ENCODE data around the gene ANKDD1A.

ANKDD1A gene

DNA sequence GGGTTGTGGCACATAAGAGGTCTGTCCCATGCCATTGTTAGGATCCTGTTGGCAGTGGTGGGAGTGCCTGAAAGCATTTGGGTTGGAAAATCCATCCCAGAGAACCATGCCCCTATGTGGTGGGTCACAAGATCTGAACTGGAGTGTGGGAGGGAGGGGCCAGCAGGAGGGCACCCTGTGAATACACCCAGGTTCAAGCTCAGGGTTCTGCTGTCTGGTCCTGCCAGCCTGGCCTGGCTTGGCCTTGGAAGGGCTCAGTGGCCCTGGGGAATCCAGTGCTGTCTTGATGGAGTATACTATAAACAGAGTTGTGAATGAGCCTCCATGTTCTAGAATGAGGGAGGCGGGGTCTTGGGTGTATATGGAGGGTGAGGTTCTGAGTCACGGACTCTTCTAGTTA, 11.8 kb downstream of the ANKDD1A start:
- DNase-seq (ENCODE audit: low spot score): no peak

GRCh38 chr15:64925335-64926330, 13.9 kb downstream of the ANKDD1A start:
- DNase-seq (ENCODE audit: low spot score): no peak

DNA sequence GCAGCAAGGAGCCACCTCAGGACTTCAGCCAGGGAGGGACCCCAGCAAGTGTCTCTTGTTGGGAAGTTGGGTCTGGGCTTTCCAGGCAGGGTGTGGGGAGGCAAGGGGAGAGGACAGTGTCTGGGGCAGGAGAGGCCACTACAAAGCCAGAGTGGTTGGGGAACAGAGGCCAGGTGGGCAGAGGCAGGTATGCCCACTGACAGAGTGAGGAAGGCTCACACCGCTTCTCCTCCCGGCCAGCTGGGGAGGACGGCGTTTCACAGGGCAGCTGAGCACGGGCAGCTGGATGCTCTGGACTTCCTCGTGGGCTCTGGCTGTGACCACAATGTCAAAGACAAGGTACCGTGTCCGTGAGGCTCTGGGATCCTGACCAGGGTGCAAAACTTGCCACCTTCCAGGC, 15.0 kb downstream of the ANKDD1A start:
- DNase-seq (ENCODE audit: low spot score): no peak

DNA sequence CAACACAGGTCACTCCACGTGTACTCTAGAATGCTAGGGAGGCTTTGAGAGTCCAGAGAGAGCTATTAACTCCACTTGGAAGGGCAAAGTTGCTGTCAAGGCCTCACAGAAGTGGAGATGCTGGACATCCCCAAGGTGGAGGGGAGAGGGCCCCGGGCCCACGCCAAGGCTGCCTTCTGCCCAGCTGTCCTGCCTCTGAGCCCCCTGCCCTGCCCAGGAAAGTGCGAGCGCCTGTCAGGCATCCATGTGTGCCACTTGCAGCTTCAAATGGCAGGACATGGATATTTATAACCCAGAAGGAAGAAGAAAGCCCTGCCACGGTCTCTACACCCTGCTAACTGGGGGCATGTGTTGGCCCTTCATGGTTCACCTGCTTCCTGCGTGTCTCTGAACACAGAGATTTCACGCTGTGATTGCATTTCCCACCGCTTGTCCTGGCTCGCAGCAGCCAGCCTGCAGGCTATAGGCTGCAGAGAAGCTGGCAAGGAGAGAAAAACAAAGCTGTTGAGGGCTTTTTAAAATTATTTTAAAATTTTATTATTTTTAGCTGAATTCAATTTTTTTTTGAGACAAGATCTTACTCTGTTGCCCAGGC, 17.0 kb downstream of the ANKDD1A start:
- peak; percentile 2 for DNase-seq (ENCODE audit: low spot score)

DNA sequence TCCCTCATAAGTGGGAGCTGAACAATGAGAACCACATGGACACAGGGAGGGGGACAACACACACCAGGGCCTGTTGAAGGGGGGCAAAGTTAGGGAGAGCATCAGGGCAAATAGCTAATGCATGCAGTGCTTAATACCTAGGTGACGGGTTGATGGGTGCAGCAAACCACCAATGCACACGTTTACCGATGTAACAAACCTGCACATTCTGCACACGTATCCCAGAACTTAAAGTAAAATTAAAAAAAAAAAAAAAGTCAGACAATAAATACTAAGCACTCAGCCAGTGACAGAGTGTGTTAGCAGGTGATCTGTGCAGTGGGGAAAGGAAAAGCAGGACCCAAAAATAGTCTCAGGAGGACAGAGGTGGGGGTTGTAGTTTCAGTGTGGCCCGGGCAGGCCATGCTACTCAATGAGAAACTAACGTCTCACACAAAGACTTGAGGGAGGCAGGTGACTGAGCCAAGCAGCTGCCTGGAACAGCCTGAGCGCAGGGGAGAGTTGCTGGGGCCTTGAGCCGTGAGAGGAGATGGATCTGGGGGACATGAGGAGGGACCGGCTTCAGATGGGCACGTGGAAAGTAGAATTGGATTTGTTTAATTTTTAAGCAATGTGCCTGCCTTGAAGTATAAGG, 18.4 kb downstream of the ANKDD1A start:
- peak; percentile 2 for DNase-seq (ENCODE audit: low spot score)

- DNase-seq (ENCODE audit: low spot score): peak; percentile 69
Observed at GRCh38 chr15:64930778-64931371, 19.2 kb downstream of the ANKDD1A start.

- DNase-seq (ENCODE audit: low spot score): peak; percentile 9
Observed at GRCh38 chr15:64931381-64931780, 19.7 kb downstream of the ANKDD1A start.

GRCh38 chr15:64934023-64934422, 22.3 kb downstream of the ANKDD1A start:
- DNase-seq (ENCODE audit: low spot score): peak; percentile 4

- no peak for DNase-seq (ENCODE audit: low spot score)
Observed at GRCh38 chr15:64938192-64938591, 26.5 kb downstream of the ANKDD1A start.

DNA sequence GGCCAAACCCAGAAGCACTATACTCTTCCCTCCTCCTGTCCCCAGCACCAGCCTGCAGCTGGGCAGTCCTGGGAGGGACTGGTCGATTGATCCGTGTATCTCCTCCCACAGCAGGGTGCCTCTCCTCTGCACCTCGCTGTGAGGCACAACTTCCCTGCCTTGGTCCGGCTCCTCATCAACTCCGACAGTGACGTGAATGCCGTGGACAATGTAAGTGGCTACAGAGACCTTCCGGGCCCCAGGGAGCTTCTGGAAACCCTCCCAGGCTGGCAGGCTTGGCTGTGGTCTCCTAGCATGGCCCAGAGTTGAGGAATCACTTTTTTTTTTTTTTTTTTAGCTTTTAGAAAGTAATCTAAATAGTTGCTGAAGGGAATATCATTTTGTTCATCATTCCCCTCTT, 30.7 kb downstream of the ANKDD1A start:
- no peak for DNase-seq (ENCODE audit: low spot score)

GRCh38 chr15:64943512-64944225, 32.0 kb downstream of the ANKDD1A start:
- DNase-seq (ENCODE audit: low spot score): no peak

DNA sequence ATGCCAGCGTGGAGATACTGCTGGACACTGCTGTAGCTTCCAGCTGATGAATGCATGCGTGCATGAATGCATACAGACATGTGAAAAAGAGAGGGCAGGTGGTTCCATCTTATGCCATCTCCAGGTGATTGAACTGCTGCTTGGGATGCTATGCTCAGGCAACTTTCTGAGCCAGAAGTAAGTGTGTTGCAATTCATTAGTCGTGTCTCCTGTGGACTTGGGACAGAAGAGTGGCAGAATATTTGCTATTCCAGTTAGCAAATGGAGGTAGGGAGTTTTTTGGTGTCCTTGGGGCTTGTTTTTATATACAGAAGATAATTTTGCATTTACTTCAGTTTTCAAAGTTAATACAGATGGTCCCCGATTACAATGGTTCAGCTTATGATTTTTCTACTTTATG, 33.3 kb downstream of the ANKDD1A start:
- no peak for DNase-seq (ENCODE audit: low spot score)

DNA sequence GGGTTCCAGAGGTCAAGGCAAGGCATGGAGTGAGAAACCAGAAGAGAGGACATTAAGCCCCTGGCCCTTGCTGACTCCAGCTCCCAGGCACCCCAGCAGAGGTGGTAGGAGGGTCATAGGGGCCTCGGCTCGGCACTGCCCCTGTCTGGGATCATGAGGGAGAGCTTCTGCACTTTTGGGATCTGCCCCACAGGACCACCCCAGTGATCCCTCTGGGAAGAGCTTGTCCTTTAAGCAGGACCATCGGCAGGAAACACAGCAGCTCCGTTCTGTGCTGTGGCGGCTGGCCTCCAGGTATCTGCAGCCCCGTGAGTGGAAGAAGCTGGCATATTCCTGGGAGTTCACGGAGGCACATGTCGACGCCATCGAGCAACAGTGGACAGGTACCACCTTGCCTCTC, 35.5 kb downstream of the ANKDD1A start:
- DNase-seq (ENCODE audit: low spot score): no peak

GRCh38 chr15:64948916-64949315, 37.2 kb downstream of the ANKDD1A start:
- no peak for DNase-seq (ENCODE audit: low spot score)

DNA sequence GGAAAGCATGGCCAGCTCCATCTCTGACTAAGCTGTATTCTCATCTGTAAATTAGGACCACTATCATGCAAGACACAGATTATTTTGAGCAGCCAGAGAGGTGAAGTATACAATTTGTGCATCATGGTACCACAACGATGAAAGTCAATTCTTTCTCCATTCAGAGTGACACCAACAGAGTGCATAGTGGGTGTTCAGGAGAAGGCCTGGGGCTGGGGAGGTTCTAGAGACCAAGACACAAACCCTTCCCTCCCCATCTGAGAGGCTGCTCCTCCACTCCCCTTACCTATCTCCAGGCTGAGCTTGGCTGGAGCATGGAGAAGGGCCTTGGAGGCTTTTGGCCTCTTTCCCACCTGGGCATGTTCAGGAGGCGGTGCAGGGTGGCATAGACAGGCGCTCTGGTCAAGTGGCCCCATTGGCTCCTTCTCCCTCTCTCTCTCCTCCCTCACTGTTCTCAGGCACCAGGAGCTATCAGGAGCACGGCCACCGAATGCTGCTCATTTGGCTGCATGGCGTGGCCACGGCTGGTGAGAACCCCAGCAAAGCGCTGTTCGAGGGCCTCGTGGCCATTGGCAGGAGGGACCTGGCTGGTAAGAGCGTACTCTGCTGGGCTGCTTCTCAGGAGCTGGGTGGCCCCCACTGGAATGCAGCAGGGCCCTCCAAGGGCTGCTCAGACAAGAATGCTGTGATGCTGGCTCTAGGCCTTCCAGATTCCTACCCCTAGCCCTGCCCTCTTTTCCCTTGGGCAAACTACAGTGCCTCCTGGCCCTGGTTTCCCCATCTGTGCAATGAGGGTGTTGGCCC, 37.9 kb downstream of the ANKDD1A start:
- DNase-seq (ENCODE audit: low spot score): no peak

DNA sequence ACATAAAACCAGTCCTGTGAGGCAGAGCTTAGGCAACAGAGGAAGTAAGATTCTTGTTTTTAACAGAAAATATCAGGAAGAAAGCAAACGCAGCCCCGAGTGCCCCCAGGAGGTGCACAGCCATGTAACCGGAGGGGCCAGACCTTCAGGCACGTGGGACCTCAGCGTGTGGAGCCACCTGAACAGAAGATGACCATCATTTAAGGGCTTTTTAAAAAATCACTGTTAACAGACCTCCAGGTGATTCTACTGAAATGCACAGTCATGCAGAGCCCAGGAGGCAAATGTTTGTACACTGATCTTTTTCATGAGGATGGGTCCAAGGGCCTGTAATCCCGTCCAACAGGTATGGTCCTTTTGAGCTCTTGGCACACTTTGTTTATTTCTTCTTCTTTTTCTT, 39.2 kb downstream of the ANKDD1A start:
- no peak for DNase-seq (ENCODE audit: low spot score)

GRCh38 chr15:64951777-64952418, 40.2 kb downstream of the ANKDD1A start:
- no peak for DNase-seq (ENCODE audit: low spot score)

DNA sequence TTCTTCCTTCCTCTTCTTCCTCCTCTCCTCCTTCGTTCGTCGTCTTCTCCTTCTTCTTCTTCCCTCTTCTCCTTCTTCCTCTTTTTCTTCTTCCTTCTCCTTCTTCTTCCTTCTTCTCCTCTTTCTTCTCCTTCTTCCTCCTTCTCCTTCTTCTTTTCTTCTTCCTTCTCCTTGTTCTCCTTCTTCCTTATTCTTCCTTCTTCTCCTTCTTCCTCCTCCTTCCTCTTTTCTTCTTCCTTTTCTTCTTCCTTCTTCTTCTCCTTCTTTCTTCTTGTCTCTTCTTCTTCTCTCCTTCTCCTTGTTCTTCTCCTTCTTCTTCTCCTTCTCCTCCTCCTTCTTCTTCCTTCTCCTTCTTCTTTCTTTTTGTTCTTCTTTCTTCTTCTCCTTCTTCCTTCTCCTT, 42.7 kb downstream of the ANKDD1A start:
- no peak for DNase-seq (ENCODE audit: low spot score)

GRCh38 chr15:64959128-64959527, 47.4 kb downstream of the ANKDD1A start:
- DNase-seq (ENCODE audit: low spot score): no peak

GRCh38 chr15:64960153-64960552, 48.5 kb downstream of the ANKDD1A start:
- DNase-seq (ENCODE audit: low spot score): no peak

GRCh38 chr15:64961013-64961412, 49.3 kb downstream of the ANKDD1A start:
- no peak for DNase-seq (ENCODE audit: low spot score)
